ENCODE measurements around the gene NDRG3.
"Not testable (repeated sequence)": the region's sequence is repeated elsewhere in the genome, so short reads cannot be mapped to it uniquely, and the experiment has no call there.

Gene NDRG3

DNA sequence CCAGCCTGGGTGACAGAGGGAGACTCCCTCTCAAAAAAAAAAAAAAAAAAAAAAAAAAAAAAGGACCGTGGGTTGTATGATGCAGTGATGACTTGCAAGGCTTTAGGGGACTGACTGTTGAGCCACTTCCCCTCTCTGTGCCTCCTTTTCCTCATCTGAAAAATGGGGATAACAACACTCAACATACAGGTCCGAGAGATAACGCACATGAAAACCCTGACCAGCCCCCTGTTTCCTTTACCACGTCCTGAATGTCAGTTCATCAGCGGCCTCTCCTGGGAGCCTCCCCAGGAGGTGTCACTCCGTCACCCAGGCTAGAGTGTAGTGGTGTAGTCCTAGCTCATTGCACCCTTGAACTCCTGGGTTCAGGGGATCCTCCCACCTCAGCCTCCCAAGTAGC, 103.8 kb downstream of the NDRG3 start:
- DNase-seq: peak; percentile 18 to 27

DNA sequence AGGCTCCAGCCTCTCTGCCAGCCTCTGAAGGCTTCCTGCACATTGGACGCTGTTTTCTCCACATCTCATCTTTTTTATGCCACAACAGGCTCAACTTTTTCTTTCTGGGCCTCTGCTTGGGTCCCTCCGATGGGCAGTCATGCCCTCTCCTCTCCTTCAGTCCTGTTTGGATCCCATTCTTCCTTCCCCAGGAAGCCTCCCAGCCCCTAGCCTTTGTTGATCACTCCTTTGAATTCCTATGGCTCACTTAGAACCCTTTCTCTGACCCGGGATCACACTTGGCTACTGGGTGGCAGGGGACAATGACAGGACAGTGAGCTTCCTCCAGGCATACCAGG, 104.4 kb downstream of the NDRG3 start:
- no peak for DNase-seq

DNA sequence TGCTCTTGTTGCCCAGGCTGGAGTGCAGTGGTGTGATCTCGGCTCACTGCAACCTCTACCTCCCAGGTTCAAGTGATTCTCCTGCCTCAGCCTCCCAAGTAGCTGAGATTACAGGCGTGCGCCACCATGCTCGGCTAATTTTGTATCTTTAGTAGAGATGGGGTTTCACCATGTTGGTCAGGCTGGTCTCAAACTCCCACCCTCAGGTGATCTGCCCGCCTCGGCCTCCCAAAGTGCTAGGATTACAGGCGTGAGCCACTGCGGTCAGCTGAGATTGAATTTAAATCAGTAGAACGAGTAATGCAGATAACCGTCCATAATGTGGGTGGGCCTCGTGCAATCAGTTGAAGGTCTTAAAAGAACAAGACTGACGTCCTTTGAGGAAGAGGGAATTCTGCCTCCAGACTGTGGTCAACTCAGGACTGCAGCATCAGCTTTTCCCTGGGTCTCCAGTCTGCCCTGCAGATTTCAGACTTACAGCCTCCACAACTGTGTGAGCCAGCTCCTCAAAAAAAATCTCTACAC, 107.0 kb downstream of the NDRG3 start:
- DNase-seq: not testable (repeated sequence)

GRCh38 chr20:36634342-36634741, 111.5 kb downstream of the NDRG3 start:
- no peak for DNase-seq

GRCh38 chr20:36633285-36633772, 112.6 kb downstream of the NDRG3 start:
- DNase-seq: no peak

GRCh38 chr20:36632487-36633284, 113.2 kb downstream of the NDRG3 start:
- DNase-seq: no peak

GRCh38 chr20:36632147-36632486, 113.8 kb downstream of the NDRG3 start:
- no peak for DNase-seq

- DNase-seq: peak in 1 of 2 donors; percentile 47
Observed at GRCh38 chr20:36631646-36632045, 114.2 kb downstream of the NDRG3 start.

GRCh38 chr20:36629719-36630681, 115.9 kb downstream of the NDRG3 start:
- no peak for DNase-seq

- no peak for DNase-seq
Observed at GRCh38 chr20:36628076-36628475, 117.8 kb downstream of the NDRG3 start.

- DNase-seq: no peak
Observed at GRCh38 chr20:36624944-36625324, 121.0 kb downstream of the NDRG3 start.

DNA sequence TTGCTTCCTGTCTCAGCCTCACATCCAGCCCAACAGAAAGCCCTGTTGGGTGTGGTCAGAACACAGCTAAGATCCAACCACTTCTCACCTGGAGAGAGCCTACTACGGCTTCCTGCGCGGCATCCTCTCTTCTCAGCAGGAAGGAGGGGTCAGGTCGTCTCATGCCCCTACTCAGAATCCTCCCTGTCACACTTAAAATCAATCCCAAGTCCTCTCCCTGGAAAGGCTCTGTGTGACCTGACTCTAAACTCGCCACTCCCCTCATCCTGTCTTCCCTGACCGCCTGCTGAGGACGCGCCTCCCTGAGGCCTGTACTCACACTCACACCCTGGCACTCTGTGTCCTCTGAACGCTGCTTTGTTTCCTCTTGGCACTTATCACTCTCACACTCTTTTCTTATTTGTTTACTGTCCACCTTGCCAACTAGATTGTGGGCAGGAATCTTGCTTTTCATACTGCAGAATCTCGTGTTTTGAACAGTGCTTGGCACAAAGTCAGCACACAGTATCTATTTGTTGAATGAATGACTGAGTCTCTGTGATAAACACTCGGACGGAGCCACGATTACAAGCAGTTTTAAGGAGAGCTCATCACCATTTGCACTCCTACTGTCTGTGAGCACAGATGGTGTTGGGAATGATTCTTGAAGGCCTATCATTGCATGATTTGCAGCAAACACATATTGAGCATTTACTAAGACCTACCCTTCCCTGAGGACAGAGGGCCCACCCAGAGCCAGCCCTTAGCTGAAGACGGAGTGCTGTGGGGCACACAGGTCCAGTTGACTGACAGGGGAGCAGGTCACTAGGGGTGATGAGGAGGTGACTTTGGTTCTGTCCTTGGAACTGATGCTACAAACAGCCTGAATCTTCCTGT, 121.6 kb downstream of the NDRG3 start:
- DNase-seq: no peak

DNA sequence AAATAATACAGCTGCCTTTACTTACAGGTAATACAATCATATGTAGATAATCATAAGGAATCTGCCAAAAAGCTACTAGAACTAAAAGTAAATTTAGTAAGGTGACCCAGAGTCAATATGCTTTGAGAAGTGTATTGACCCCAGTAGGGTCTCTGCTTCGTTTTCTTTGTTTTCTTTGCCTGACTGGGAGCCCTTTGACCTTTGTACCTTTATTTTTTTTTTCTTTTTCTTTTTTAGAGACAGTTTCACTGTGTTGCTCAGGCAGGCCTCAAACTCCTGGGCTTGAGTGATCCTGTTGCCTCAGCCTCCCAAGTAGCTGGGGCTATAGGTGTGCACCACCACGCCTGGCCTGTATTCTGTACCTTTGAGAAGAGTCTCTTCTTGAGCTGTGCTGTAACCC, 122.4 kb downstream of the NDRG3 start:
- DNase-seq: no peak

DNA sequence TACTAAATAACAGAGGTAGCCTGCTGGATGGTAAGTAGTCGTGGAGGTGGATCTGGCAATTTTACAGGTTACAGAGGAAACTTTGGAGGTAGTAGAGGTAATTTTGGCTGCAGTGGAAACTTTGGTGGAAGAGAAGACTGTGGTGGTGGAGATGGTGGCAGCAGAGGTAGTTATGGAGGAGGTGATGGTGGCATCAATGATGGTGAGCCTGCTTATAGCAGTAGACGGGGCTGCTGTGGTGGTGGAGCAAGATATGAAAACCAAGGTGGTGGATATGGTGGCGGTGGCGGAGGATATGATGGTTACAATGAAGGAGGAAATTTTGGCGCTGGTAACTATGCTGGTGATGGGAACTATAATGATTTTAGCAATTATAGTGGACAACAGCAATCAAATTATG, 125.0 kb downstream of the NDRG3 start:
- no peak for DNase-seq

- DNase-seq: no peak
Observed at GRCh38 chr20:36614781-36615557, 130.9 kb downstream of the NDRG3 start.

DNA sequence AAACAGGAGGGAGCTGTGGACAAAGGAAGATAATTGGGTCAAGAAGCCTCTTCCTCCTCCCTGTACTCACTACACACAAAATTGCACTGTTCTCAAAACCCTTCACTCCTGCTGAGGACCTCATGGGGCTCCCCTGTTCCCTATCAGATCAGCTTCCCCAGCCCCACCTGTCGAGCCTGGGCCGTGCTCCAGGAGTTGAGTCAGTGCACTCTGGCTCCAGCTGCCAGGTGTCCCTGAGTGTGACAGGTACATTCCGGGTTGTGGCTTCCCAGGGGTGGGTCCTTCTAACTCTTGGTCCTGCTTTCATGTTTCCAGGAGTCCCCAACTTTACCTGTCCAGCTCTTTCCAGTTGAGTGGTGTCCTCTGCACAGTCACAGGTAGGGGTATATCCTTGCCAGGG, 131.9 kb downstream of the NDRG3 start:
- DNase-seq: no peak

GRCh38 chr20:36611625-36612024, 134.3 kb downstream of the NDRG3 start:
- DNase-seq: no peak

DNA sequence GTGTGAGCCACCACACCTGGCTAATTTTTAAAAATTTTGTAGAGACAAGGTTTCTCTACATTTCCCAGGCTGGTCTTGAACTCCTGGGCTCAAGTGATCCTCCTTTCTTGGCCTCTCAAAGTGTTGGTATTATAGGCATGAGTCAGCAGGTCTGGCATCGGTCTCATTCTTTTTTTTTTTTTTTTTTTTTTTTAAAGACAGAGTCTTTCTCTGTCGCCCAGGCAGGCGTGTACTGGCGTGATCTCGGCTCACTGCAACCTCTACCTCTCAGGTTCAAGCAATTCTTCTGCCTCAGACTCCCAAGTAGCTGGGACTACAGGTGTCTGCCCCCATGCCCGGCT, 137.5 kb downstream of the NDRG3 start:
- DNase-seq: not testable (repeated sequence)

- DNase-seq: peak in 1 of 2 donors; percentile 35
Observed at GRCh38 chr20:36607586-36608387, 138.1 kb downstream of the NDRG3 start.

DNA sequence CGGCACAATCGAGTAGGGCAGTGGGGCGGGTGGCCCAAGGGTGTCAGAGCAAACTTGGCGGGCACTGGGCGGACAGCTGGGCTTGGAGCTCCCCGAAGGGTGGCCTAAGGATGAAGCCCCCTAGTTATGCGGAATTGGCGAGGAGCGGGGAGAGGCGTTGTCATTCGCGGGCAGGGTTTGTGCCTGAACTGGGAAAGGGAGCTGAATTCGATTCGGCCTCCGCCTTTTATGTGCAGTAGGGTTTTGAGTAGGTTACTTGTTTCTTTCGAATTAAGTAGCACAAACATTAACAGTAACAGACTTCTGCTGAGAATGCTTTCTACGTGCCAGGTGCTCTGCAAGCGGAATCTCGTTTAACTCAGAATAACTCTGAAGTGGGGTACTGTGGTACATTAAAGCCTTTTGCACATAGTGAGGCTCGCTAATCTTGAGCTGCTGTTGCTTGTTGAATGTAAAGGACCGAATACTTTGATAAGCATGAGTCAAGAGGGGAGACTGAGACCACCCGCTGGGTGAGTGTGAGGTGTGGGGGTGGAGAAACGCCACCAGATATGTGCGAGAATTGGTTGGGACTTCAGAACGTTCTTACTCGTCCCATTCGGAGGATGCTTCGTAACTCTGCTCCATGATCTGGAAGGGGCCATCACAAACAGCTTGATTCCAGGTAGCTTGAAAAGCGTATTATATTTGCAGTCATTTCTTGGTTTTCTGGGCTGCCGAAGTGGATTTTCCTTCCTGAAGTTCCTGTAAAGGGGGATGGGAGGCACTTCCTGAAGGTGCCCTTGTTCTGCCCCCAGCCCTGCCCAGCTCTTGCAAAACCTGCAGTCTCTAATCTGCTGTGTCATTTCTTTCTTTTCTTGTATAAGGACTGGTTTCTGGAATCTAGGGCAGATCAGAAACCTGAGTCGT, 139.5 kb downstream of the NDRG3 start:
- peak; percentile 83 to 86 for DNase-seq

Measured in inflammatory macrophage (primary cell).